HG03571 (cell line): Measurements from ENCODE around the gene OR2T10.
"Not testable (repeated sequence)": the region's sequence is repeated elsewhere in the genome, so short reads cannot be mapped to it uniquely, and the experiment has no call there.

Experiments used
- ATAC-seq: cut with Tn5 transposase; IDR thresholded peaks from one replicate; pipeline ENCODE4 v1.9.1; 2021; ENCODE audit not compliant: unreplicated experiment

The OR2T10 gene

GRCh38 chr1:248597589-248597988, at the start of gene OR2T10:
Gene OR2T10 (minus strand): TSS chr1:248597700. CDS start chr1:248593768, 3,932 bp downstream.
- ATAC-seq, result no peak

- ATAC-seq, result not testable (repeated sequence)
These were observed 47.7 kb upstream of the OR2T10 start, which contains the start of gene OR2T35 for GRCh38 chr1:248645178-248645577. Gene OR2T35 (minus strand): TSS chr1:248645278. CDS start chr1:248639258, 6,020 bp downstream.

- peak; percentile 59 for ATAC-seq
These were observed 45.6 kb upstream of the OR2T10 start for GRCh38 chr1:248642971-248643651.

- not testable (repeated sequence) for ATAC-seq
These were observed 44.1 kb upstream of the OR2T10 start for GRCh38 chr1:248641583-248641982.

- ATAC-seq, result peak; percentile 56
These were observed 43.4 kb upstream of the OR2T10 start for GRCh38 chr1:248640906-248641305.

GRCh38 chr1:248639652-248640051, 42.2 kb upstream of the OR2T10 start:
- ATAC-seq, result peak; percentile 33

- ATAC-seq, result not testable (repeated sequence)
These were observed 39.1 kb upstream of the OR2T10 start for GRCh38 chr1:248636612-248637011.

- ATAC-seq, result not testable (repeated sequence)
These were observed 37.5 kb upstream of the OR2T10 start, which contains the start of gene OR2T11 for GRCh38 chr1:248634991-248635390. Gene OR2T11 (minus strand): TSS chr1:248635091. CDS start chr1:248627128, 7,963 bp downstream.

- ATAC-seq, result no peak
These were observed 34.0 kb upstream of the OR2T10 start for GRCh38 chr1:248631354-248632008.

- no peak for ATAC-seq
These were observed 33.1 kb upstream of the OR2T10 start for GRCh38 chr1:248630551-248630950.

GRCh38 chr1:248627971-248628844, 30.7 kb upstream of the OR2T10 start:
- ATAC-seq, result peak; percentile 93

- no peak for ATAC-seq
These were observed 28.5 kb upstream of the OR2T10 start for GRCh38 chr1:248625971-248626370.

- no peak for ATAC-seq
These were observed 27.7 kb upstream of the OR2T10 start for GRCh38 chr1:248625166-248625565.

- ATAC-seq, result peak; percentile 93
These were observed 25.1 kb upstream of the OR2T10 start for GRCh38 chr1:248622570-248623001.

- no peak for ATAC-seq
These were observed 24.3 kb upstream of the OR2T10 start for GRCh38 chr1:248621770-248622169.

- ATAC-seq, result no peak
These were observed 21.4 kb upstream of the OR2T10 start for GRCh38 chr1:248618878-248619277.

- ATAC-seq, result no peak
These were observed 20.6 kb upstream of the OR2T10 start for GRCh38 chr1:248618119-248618518.

- ATAC-seq, result no peak
These were observed 16.2 kb upstream of the OR2T10 start for GRCh38 chr1:248613742-248614141.

GRCh38 chr1:248611883-248612414, 14.4 kb upstream of the OR2T10 start:
- no peak for ATAC-seq

GRCh38 chr1:248610301-248610700, 12.8 kb upstream of the OR2T10 start:
- no peak for ATAC-seq

- ATAC-seq, result no peak
These were observed 1.9 kb upstream of the OR2T10 start for GRCh38 chr1:248599396-248599795.
